ENCODE data around the gene SNX8. TPM values are rescaled to one million over a fixed set of nuclear protein-coding genes. Genes with fewer than 3 reads are reported as not detected.

SNX8 gene
- total RNA-seq, 1 donor from 2014 or later, result 12.9 TPM

DNA sequence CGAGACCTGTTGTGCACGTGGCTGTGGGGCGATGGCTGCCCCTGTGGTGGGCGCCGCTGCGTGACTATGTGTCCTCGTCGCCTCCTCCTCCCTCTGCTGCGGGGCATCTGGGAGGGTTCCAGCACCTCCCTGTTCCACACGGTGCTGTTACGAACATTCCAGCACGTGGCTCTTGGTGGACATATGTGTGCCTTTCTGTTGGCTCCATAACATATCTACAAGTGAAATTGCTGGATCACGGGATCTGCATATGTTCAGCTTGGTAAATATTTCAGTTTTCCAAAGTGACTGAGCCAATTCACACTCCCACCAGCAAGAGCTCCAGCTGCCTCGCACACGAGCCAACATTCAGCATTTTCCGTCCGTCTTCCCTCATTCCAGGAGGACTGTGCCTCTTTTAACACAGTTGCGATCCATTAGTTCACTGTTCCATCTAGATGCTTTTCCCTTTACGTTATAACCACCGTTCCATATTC lies 25.1 kb downstream of the SNX8 start:
- TF ChIP-seq, protein P1, sequence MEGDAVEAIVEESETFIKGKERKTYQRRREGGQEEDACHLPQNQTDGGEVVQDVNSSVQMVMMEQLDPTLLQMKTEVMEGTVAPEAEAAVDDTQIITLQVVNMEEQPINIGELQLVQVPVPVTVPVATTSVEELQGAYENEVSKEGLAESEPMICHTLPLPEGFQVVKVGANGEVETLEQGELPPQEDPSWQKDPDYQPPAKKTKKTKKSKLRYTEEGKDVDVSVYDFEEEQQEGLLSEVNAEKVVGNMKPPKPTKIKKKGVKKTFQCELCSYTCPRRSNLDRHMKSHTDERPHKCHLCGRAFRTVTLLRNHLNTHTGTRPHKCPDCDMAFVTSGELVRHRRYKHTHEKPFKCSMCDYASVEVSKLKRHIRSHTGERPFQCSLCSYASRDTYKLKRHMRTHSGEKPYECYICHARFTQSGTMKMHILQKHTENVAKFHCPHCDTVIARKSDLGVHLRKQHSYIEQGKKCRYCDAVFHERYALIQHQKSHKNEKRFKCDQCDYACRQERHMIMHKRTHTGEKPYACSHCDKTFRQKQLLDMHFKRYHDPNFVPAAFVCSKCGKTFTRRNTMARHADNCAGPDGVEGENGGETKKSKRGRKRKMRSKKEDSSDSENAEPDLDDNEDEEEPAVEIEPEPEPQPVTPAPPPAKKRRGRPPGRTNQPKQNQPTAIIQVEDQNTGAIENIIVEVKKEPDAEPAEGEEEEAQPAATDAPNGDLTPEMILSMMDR (IDR thresholded peaks at IDR 0.05; ENCODE audit: insufficient read depth, low read length, severe bottlenecking), result no peak
- DNase-seq (ENCODE audit: low read depth) (no peak), FAIRE-seq (no peak)
- H3K4me3 ChIP-seq (ENCODE audit: low read depth, low read length), result no peak overlapping the region
- H3K36me3 ChIP-seq (ENCODE audit: control insufficient read depth, insufficient read depth, low read length), result no peaks in the 10 kb centered on the region
- H3K27me3 ChIP-seq (ENCODE audit: control insufficient read depth, insufficient read depth, low read length), result no peaks in the 10 kb centered on the region

DNA sequence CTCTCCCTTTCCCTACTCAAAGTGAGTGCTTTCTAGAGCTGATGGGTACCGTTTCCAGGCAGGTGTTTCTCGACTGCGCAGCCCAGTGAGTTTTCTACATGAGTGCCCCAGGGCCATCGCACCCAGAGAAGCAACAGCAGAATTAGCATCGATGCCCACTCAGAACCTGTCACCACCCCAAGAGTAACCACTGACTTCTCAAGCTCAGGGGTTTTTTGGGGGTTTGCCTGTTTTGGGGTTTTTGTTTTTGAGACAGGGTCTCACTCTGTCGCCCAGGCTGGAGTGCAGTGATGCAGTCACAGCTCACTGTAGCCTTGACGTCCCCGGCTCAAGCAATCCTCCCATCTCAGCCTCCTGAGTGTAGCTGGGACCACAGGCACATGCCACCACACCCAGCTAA lies 25.7 kb downstream of the SNX8 start:
- TF ChIP-seq, protein P1 (IDR thresholded peaks at IDR 0.05; ENCODE audit: insufficient read depth, low read length, severe bottlenecking), result no peak
- Histone ChIP-seq H3K36me3 (ENCODE audit: control insufficient read depth, insufficient read depth, low read length) (no peaks in the 10 kb centered on the region), H3K4me3 (ENCODE audit: low read depth, low read length) (no peak overlapping the region), H3K27me3 (ENCODE audit: control insufficient read depth, insufficient read depth, low read length) (no peaks in the 10 kb centered on the region)
- no peak for DNase-seq (ENCODE audit: low read depth)
- no peak for FAIRE-seq

DNA sequence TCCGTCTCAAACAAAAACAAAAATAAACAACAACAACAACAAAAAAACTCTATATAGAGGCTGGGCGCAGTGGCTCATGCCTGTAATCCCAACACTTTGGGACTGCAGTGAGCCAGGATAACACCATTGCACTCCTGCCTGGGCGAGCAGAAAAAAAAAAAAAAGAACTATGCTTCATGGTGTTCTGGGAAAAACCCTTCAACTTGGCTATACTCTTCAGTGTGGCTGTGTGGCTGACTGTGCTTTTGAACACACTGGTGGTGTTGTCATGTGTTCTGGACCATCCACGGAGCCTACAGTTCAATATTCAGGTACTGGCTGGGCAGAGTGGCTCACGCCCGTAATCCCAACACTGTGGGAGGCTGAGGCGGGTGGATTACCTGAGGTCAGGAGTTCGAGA lies 26.5 kb downstream of the SNX8 start:
- no peaks in the 10 kb centered on the region for H3K36me3 ChIP-seq (ENCODE audit: control insufficient read depth, insufficient read depth, low read length)
- FAIRE-seq (no peak), DNase-seq (ENCODE audit: low read depth) (no peak)
- H3K4me3 ChIP-seq (ENCODE audit: low read depth, low read length), result no peak overlapping the region
- TF ChIP-seq, protein P1 (IDR thresholded peaks at IDR 0.05; ENCODE audit: insufficient read depth, low read length, severe bottlenecking), result no peak
- H3K27me3 ChIP-seq (ENCODE audit: control insufficient read depth, insufficient read depth, low read length), result no peaks in the 10 kb centered on the region

DNA sequence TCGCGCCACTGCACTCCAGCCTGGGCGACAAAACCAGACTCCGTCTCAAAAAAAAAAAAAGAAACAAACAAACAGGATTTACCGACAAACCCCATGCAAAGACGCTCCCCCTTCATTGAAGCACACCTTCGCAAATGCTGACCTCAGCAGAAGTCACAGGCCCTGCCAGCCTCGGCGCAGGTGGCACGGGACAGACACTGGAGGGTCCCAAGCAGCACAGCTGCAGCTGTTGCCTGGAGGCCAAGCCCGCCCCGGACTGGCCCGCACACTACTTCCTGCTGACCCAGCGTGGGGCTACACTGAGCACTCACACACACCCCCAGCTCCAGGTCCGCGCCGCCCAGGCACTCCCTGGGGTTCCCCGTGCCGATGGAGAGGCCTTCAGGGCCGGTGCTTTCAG lies 31.2 kb downstream of the SNX8 start:
- TF ChIP-seq, protein P1 (IDR thresholded peaks at IDR 0.05; ENCODE audit: insufficient read depth, low read length, severe bottlenecking), result no peak
- no peak for DNase-seq (ENCODE audit: low read depth)
- Histone ChIP-seq H3K36me3 (ENCODE audit: control insufficient read depth, insufficient read depth, low read length) (no peaks in the 10 kb centered on the region), H3K4me3 (ENCODE audit: low read depth, low read length) (no peak overlapping the region), H3K27me3 (ENCODE audit: control insufficient read depth, insufficient read depth, low read length) (no peaks in the 10 kb centered on the region)
- FAIRE-seq, result no peak

DNA sequence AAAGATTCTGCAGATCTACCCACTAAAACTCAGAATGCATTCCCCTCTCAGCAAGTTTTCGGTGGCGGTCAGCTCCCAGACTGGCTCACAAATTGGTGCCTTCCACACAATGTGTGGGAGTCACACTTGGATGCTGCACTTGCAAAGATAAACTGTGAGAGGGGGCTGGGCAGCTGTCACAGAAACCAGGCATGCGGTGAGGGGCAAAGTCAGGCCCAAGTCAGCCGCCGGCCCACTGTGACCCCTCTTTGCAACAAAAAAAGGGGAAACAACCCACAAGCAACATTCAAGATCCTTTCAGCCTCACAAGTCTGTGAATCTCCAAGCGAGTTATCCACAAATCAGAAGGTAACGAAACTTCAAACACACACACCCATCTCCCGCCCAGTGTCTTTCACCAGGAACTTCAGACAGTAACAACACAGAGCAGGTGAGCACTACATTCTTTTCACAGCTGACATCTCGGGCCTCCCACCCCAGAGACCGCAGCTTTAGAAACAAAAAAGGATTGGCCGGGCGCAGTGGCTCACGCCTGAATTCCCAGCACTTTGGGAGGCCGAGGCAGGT lies 32.0 kb downstream of the SNX8 start:
- H3K4me3 ChIP-seq (ENCODE audit: low read depth, low read length), result no peak overlapping the region

More for the DNA sequence above, 32.0 kb downstream of the SNX8 start:
- Histone ChIP-seq H3K36me3 (ENCODE audit: control insufficient read depth, insufficient read depth, low read length) (no peaks in the 10 kb centered on the region), H3K27me3 (ENCODE audit: control insufficient read depth, insufficient read depth, low read length) (no peaks in the 10 kb centered on the region)
- TF ChIP-seq, protein P1 (IDR thresholded peaks at IDR 0.05; ENCODE audit: insufficient read depth, low read length, severe bottlenecking), result no peak
- DNase-seq (ENCODE audit: low read depth) (no peak), FAIRE-seq (no peak)

All from bronchial epithelial cell (primary cell).